ENCODE data around the gene LMBR1.
"Not testable (repeated sequence)": the region's sequence is repeated elsewhere in the genome, so short reads cannot be mapped to it uniquely, and the experiment has no call there.

LMBR1 gene

DNA sequence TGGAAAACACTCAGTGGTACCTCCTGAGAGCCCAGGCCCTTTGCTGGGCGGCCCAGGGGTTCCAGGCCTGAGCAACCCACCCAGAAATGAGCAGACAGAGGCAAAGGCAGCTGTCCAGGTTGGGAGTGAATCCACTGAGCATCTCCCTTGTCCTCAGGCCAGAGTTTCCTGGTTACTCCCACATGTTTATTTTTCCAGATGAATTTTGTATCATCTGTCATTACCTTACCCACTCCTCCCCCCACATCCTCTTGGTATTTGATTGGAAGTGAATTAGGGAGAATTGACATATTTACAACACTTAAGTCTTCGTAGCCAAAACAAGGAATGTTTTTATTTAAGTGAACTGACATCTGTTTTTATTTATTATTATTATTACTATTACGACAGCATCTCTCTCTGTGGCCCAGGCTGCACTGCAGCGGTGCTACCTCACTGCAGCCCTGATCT lies 13.2 kb upstream of the LMBR1 start:
- no peak for DNase-seq (ENCODE audit: low read depth in 2 of 2)

DNA sequence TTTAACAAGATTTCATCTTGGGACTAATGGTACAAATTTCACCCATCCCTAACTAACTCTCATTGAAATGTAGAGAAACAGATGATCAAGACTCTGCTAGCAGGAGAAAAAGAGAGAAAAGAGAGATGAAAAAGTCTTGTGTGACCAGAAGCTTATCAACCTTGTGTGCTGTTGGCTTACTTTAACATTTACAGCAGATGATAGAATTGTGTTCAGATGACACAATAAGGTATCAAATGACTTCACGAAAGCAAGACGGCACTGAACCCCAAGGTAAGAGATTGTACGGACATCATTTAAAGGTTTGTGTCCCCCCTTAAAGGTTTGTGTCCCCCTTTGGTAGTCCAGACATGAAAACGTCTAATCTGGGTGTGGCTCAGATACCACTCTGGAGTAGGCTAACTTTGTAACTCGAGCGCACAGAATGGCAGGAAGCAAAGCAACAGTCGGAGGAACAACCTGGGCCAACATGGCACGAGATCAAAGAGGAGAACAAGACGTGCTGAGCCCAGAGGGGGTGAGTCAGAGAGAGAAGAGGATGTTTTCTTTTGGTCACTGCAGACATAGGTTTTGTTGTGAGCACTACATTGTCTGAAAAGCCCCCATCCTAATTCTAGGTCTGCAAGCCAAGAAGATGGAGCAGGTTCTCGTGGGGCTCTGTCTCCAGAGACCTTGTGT lies 10.4 kb upstream of the LMBR1 start:
- no peak for DNase-seq (ENCODE audit: low read depth in 2 of 2)

DNA sequence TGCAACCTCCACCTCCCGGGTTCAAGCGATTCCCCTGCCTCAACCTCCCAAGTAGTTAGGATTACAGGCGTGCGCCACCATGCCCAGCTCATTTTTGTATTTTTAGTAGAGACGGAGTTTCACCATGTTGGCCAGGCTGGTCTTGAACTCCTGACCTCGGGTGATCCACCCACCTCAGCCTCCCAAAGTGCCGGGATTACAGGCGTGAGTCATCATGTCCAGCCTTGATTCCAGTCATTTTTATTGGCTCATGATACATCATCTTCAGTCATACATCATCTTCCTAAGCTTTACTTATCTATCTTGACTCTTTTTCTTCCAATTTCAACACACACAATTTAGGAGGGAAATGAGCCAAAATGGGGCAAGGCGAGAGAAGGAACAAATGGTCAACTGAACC lies 7.1 kb upstream of the LMBR1 start:
- DNase-seq (ENCODE audit: low read depth in 2 of 2) = not testable (repeated sequence)

DNA sequence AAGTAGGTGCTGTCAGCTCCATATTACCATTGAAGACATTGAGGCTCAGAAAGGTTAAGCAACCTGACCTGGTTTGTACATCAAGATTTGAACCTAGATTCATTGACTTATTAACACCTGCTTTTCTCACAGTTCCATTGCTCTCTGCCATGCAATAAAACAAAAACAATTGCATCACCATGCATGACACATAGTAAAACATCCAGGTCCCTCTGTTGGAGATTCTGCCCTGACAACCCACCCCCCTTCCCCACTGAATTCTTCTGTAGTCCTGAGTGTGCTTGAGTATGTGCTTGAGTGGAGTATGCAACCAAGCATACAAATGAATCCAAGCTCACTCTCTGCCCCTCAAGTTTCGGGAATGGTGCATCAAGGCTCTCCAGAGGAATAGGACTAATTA lies 6.0 kb upstream of the LMBR1 start:
- no peak for DNase-seq (ENCODE audit: low read depth in 2 of 2)

DNA sequence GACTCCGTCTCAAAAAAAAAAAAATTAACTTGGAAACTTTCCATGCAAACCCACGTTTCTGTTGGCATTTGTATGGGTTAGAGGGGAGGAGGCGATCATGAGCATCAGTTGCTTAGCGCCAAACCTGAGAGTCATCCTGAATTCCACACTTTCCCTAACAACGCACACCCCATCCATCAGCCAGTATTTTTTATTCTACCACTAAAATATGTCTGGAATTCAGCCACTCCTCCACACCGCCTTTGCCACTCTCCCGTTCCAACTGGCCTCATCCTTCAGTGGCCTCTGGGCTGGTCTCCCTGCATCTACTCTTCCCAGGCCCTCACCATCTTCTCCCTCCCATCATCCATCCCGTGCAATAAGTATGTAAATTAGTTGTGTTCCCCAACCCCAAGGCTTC lies 4.7 kb upstream of the LMBR1 start:
- DNase-seq (ENCODE audit: low read depth in 2 of 2) = no peak

DNA sequence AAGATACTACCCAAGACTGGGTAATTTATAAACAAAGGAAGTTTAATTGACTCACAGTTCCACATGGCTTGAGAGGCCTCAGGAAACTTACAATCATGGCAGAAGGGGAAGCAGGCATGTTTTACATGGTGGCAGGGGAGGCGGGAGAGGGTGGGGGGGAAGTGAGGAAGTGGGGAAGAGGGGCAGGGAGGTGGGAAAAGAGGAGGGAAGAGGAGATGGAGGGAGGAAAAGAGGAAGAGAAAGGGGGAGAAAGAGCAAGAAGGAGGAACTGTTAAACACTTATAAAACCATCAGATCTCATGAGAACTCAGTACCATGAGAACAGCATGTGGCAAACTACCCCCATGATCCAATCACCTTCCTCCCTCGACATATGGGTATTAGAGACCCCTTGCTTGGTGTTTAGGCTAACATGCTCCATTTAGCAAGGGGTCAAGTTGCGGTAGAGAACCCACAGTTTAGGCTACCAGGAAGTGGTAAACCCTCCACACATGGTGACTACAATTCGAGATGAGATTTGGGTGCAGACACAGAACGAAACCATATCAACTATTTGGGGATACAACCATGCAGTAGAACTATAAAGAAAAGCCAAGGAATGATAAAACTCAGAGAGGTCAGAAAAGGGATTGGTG lies 3.5 kb upstream of the LMBR1 start:
- no peak for DNase-seq (ENCODE audit: low read depth in 2 of 2)

DNA sequence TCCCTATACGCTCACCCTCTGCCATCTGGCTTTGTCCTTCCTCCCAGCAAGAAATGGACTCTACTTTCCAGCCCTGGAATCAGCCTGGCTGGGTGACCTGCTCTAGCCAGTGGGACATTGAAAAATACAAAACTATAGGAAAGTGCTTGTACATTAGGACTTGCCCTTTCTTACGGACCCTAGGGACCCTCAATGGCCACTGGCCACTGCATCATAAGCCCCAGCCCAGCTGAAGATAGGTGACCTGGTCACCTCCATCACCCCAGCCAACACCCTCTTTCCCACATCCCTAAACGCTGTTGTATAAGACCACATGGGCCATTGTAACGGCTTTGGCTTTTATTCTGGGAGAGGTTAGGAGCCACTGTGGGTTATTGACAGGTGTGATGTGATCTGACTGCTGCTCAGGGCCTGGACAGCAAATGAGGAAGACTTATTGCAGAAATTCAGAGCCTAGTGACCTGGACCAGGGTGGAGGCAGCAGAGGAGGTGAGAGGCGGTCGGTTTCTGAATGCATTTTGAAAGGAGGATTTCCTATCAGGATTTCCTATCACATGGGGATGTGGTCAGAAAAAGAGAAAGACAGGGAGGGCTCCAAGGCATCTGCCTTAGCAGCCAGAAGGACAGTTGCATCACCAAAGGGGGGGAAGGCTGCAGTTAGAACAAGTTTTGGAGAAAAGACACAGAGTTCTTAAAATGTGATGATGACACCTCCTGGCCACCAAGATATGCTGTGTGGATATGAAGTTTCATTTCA lies 2.2 kb upstream of the LMBR1 start:
- no peak for DNase-seq (ENCODE audit: low read depth in 2 of 2)

DNA sequence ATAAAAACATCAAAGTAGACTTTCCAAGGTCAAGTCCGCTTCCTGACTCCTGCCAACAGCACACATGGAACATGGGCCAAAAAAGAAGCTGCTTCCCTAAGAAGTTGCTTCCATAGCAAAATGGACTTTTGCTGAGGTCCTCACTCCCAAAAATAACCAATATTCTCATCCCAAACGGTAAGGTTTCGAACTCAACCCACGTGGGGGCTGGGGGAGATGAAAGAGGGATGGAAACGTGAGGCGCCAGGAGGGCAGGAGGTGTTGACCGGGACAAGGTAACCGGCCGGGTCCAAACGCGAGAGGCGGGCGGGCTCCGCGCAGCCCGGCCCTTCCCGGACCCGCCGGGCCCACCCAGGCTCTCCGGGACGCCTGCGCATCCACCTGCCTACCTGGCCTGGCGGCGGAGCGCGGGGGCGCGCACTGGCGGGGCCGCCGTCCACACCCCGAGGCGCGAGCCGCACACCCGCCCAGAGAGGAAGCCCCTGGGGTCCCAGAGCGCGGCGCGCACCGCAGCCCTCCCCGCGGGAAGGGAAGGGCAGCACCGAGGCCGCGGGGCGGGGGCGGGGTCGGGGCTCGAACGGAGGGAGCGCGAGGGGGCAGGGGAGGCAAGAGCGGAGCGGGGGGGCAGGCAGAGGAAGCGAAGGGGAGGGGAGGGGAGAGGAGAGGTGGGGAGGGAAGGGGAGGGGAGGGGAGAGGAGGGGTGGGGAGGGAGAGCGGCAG lies 742 bp downstream of the LMBR1 start:
- DNase-seq (ENCODE audit: low read depth in 2 of 2) = peak in 1 of 2 donors; percentile 29

DNA sequence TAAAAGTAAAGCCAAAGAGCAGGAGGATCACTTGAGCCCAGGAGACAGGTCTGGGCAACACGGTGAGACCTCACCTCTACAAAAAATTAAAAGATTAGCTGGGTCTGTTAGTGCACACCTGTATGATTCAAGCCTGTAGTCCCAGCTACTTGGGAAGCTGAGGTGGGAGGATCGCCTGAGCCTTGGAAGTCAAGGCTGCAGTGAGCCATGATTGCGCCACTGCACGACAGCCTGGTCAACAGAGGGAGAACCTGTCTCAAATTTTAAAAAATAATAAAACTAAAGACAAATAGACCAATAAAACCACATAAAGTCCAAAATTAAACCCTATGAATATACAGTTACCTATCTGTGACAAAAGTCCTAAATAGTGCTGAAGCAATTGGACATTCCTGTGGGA lies 3.2 kb downstream of the LMBR1 start:
- no peak for DNase-seq (ENCODE audit: low read depth in 2 of 2)

DNA sequence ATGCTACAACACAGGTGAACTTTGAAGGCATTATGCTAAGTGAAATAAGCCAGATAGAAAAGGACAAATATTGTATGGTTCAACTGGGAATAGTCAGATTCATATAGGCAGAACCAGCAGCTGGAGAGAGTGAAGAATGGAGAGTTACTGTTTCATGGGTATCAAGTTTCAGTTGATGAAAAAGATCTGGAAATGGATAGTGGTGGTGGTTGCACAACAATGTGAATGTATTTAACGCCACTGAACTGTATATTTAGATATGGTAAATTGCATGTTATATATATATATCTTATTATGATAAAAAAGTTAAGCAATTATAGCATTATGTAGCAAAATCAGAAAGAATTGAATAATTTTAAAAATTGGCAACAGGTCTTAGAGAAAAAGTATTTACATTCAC lies 3.9 kb downstream of the LMBR1 start:
- no peak for DNase-seq (ENCODE audit: low read depth in 2 of 2)

DNA sequence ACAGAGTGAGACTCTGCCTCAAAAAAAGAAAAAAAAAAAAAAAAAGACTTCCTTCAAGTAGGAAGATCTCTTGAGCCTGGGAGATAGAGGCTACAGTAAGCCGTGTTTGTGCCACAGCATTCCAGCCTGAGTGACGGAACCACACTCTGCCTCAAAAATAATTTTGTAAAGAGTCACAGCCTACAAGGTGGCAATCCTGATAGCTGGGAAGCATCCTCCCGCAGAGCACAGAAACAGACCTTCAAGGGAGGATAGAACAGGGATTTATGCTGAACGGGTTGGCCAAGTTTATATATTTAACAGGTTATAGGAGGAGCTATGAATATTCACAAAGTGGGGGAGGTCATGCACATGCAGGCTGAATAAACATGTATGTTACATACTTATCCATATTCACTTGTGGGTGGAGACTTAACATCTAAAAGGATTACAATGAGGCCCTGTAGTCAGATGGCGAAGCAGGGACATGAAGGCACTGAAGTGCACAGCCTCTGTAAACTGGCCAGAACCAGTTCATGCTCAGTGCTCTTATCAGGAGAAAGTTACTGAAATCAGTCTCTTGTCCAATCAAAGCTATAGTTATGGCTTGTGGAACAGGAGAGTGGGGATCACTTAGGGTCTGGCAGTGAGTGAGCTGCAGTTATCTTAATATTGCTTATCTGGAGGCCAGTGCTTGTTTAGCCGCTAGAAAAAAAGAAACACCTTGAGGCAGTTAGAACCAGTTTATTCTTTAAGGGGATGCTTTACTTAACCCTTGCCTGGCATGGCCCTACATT lies 6.8 kb downstream of the LMBR1 start:
- DNase-seq (ENCODE audit: low read depth in 2 of 2) = no peak

DNA sequence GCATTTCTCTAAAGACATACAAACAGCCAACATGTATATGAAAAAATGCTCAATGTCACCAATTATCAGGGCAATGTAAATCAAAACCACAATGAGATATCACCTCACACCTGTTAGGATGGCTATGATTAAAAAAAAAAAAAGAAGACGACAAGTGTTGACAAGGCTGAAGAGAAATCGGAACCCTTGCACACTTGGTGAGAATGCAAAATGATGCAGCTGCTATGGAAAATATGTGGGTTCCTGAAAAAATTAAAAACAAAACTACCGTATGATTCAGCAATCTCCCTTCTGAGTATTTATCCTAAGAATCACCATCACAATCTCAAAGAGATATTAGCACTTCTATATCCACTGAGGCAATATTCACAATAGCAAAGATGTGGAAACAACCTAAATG lies 11.3 kb downstream of the LMBR1 start:
- DNase-seq (ENCODE audit: low read depth in 2 of 2) = no peak

DNA sequence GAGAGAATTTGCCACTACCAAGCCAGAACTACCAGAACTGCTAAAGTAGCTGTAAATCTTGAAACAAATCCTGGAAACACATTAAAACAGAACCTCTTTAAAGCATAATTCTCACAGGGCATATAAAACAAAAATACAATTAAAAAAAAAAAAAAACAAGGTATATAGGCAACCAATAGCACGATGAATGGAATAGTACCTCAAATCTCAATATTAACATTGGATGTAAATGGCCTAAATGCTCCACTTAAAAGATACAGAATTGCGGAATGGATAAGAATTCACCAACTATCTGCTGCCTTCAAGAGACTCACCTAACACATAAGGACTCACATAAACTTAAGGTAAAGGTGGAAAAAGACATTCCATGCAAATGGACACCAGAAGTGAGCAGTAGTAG lies 17.2 kb downstream of the LMBR1 start:
- no peak for DNase-seq (ENCODE audit: low read depth in 2 of 2)

DNA sequence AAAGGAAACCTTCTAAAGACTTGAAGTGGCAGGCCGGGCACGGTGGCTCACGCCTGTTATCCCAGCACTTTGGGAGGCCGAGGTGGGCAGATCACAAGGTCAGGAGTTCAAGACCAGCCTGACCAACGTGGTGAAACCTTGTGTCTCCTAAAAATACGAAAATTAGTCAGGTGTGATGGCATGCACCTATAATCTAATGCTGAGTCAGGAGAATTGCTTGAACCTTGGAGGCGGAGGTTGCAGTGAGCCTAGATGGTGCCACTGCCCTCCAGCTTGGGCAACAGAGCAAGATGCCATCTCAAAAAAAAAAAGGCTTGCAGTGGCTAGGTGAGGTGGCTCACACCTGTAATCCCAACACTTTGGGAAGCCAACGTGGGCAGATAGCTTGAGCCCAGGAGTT lies 24.6 kb downstream of the LMBR1 start:
- DNase-seq (ENCODE audit: low read depth in 2 of 2) = not testable (repeated sequence)

DNA sequence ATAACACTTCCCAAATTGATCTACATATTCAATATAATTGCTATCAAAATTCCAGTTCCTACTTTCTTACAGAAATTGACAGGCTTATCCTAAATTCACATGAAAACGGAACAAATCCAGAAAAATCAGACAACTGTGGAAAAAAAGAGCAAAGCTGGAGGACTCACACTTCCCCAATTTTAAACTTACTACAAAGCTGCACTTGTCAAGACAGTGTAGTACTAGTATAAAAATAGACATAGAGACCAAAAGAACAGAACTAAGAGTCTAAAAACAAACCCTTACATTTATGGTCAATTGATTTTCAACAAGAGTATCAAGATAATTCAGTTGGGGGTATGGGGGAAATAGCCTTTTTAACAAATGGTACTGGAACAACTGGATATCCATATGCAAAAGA lies 27.5 kb downstream of the LMBR1 start:
- DNase-seq (ENCODE audit: low read depth in 2 of 2) = no peak

DNA sequence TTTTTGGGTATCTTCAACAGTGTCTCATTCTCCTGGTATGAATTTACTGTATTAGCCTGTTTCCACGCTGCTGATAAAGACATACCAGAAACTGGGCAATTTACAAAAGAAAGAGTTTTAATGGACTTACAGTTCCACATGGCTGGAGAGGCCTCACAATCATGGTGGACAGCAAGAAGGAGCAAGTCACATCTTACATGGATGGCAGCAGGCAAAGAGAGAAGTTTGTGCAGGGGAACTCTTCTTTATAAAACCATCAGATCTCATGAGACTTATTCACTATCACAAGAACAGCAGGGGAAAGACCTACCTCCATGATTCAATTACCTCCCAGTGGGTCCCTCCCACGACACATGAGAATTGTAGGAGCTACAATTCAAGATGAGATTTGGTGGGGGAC lies 31.0 kb downstream of the LMBR1 start:
- not testable (repeated sequence) for DNase-seq (ENCODE audit: low read depth in 2 of 2)

DNA sequence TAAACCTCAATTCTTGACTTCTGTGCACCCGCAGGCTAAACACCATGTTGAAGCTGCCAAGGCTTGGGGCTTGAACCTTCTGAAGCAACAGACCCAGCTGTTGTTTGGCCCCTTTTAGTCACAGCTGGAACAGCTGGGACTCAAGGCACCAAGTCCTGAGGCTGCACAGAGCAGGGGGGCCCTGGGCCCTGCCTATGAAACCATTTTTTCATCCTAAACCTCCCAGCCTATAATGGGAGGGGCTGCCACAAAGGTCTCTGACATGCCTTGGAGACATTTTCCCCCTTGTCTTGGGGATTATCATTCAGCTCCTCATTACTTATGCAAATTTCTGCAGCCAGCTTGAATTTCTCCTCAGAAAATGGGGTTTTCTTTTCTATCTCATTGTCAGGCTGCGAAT lies 31.8 kb downstream of the LMBR1 start:
- DNase-seq (ENCODE audit: low read depth in 2 of 2) = no peak

DNA sequence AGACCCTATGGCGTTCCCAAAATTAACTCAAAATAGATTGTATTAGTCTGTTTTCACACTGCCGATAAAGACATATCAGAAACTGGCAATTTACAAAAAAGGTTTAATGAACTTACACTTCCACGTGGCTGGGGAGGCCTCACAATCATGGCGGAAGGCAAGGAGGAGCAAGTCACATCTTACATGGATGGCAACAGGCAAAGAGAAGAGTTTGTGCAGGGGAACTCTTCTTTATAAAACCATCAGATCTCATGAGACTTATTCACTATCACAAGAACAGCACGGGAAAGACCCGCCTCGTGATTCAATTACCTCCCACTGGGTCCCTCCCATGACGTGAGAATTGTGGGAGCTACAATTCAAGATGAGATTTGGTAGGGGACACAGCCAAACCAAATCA lies 32.9 kb downstream of the LMBR1 start:
- not testable (repeated sequence) for DNase-seq (ENCODE audit: low read depth in 2 of 2)

DNA sequence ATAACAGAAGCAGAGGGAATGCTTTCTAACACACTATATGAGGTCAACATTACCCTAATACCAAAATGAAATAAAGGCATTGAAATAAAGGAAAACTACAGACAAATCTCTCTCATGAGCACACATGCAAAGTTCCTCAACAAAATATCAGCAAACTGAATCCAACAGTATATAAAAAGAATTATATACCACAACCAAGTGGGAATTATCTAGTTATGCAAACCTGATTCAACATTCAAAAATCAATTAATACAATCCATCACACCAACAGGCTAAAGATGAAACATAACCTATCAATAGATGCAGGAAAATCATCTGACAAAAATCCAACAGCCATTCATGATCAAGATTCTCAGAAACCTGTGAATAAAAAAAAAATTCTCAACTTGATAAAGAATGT lies 34.5 kb downstream of the LMBR1 start:
- no peak for DNase-seq (ENCODE audit: low read depth in 2 of 2)

DNA sequence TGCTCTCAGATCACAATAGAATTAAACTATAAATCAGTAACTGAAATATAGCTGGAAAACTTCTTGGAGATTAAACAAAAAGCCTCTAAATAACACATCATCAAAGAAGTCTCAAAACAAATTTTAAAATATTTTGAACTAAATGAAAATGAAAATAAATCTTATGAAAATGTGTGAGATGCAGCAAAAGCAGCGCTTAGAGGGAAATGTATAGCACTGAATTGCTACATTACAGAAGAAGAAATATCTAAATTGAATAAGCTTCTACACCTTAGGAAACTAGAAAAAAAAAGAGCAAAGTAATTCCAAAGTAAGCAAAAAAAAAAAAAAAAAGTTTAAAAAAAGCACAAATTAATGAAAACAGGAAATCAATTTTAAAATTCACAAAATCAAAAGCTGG lies 35.2 kb downstream of the LMBR1 start:
- DNase-seq (ENCODE audit: low read depth in 2 of 2) = no peak

DNA sequence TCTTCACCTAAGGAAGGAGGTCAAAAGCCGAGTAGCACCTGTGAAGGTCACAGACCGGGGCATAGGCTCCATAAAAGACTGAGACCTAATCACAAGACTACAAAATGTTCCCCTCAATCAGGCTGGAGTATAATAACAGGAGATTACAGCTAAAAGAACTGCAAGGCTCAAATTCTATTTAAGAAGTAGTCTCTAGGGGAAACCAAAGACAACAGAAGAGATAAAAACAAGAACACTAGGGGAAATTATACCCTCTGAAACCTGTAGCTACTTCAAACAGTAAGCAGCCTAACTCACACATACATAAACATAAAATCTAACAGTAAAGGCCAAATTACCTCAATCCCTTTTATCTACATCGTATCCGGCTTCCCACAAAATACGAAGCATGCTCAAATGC lies 38.3 kb downstream of the LMBR1 start:
- DNase-seq (ENCODE audit: low read depth in 2 of 2) = no peak

DNA sequence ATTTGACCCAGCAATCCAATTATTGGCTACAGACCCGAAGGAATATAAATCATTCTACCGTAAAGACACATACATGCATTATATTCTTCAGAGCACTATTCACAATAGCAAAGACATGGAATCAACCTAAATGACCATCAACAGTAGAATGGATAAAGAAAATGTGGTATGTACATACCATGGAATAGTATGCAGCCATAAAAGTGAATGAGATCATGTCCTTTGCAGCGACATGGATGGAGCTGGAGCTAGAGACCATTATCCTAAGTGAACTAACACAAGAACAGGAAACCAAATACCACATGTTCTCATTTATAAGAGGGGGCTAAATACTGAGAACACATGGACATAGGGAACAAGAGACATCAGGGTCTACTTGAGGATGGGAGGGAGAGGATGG lies 44.0 kb downstream of the LMBR1 start:
- no peak for DNase-seq (ENCODE audit: low read depth in 2 of 2)
